Pericardium fibroblast (primary cell): Measurements from ENCODE around the gene SEC61G. TPM values are rescaled to one million over a fixed set of nuclear protein-coding genes. Genes with fewer than 3 reads are reported as not detected.

ENCODE experiments used
- total RNA-seq: library from RNA; depleted of rRNA; stranded (reverse); fragments of >200 nt; gene quantifications from 2 replicates; pipeline ENCODE4 v1.2.3, GENCODE V29; 2015

The SEC61G gene
- 265 and 485 TPM in 2 replicates for total RNA-seq

DNA sequence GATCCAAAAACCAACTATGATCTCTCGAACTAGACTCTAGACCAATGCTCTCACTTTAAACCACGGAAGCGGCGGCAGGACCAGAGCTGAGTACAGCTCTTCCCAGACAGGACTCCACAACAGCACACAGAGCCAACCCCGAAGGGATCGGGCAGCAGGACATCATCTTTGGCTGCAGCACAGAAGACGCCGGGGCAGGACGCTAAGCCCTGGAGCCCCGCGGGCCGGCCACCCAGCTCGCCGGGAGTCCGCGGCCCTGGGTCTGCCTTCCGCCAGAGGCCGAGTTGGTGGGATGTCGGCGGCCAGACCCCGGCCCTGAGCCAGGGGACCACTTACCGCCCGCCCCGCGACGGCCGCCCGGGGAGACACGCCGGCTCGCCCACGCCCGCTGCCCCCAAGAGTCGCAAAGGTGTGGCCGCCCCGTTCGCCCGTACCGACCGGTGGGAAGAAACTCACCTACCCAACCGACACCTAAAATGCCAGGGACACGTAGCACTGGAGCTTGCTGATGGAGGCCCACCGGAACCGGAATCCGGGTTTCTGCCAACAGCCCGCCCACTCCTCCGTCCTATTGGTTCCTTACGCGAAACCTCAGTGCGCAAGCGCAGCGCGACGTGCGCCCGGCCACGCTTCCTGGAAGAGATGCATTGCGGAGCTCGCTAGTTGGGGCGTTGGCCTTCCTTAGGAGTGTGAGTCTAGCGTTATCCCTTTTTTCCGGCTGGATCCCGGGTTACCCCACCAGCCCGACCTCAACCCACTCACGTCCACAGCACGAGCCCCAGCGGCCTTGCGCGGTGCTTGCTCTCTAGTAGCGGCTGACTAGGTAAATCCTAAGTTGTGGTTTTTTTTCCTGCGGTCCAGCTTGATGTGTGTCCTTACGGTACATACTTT lies at the start of gene SEC61G:
Gene SEC61G, minus strand, starts transcription at position 510 of the 891 bp plus-strand sequence. CDS start 1,623 bp downstream, outside the sequence.

Other genes starting within 250 kb of the SEC61G start
- not detected in 2 replicates for gene VSTM2A, start 216.8 kb downstream of the SEC61G start, total RNA-seq